HEK293 (cell line): ENCODE measurements around the gene DIP2C.

Experiments
- CTCF ChIA-PET: fragments of 350-600 bp; formaldehyde crosslinking; extraction: SDS; loops from one replicate; lab custom pipeline; 2021; ENCODE audit warnings: antibody characterized with exemption; lab: Yijun Ruan, JAX
- POLR2A ChIA-PET: fragments of 300-600 bp; formaldehyde crosslinking; extraction: SDS; loops from one replicate; lab custom pipeline; 2020; ENCODE audit warnings: antibody characterized with exemption, inconsistent platforms; lab: Yijun Ruan, JAX
- H3K27ac ChIP-seq: fragments of 200-500 bp; sonication (Bioruptor generic); 2 replicates; pipeline ENCODE4 v1.5.1; 2014; ENCODE audit warnings: low read depth, low read length, control low read depth, inconsistent platforms; ENCODE audit errors: extremely low read depth
- H3K36me3 ChIP-seq, 2 experiments: fragments of 200-500 bp in 1 of 2; sonication (Bioruptor generic) in 1 of 2; 1 replicate in 1 of 2; 2 replicates in 1 of 2; pipeline ENCODE4 v1.5.1; 2014 to 2017; ENCODE audit warnings: inconsistent platforms in 2 of 2, low read length in 2 of 2; ENCODE audit not compliant: control insufficient read depth in 2 of 2, insufficient read depth in 1 of 2
- H3K4me1 ChIP-seq: fragments of 200-500 bp; sonication (Bioruptor generic); 2 replicates; pipeline ENCODE4 v1.5.1; 2014; ENCODE audit warnings: mild to moderate bottlenecking, low read length, inconsistent platforms; ENCODE audit not compliant: control insufficient read depth, insufficient read depth
- H3K4me3 ChIP-seq: 2 replicates; pipeline ENCODE4 v1.5.1; 2011; ENCODE audit warnings: low read depth, mild to moderate bottlenecking, control low read depth, low read length, moderate library complexity
- H3K9me3 ChIP-seq: fragments of 200-500 bp; sonication (Bioruptor generic); 2 replicates; pipeline ENCODE4 v1.5.1; 2014; ENCODE audit warnings: low read depth, low read length, inconsistent platforms; ENCODE audit not compliant: control insufficient read depth, insufficient read depth
- AEBP2 ChIP-seq: fragments of 450-650 bp; formaldehyde crosslinking; IDR thresholded peaks from 2 replicates; pipeline ENCODE4 v1.5.1; 2016; ENCODE audit warnings: missing biosample characterization, missing genetic modification characterization, borderline replicate concordance
- BCL11A ChIP-seq: fragments of 450-650 bp; formaldehyde crosslinking; IDR thresholded peaks from 2 replicates; pipeline ENCODE4 v1.5.1; 2016; ENCODE audit warnings: low read depth, missing biosample characterization, missing genetic modification characterization
- GLIS2 ChIP-seq: fragments of 450-650 bp; formaldehyde crosslinking; IDR thresholded peaks from 2 replicates; pipeline ENCODE4 v1.5.1; 2016; ENCODE audit warnings: missing biosample characterization, missing genetic modification characterization
- KLF9 ChIP-seq: fragments of 450-650 bp; formaldehyde crosslinking; IDR thresholded peaks from 2 replicates; pipeline ENCODE4 v1.5.1; 2016; ENCODE audit warnings: missing biosample characterization, missing genetic modification characterization, low read depth
- WT1 ChIP-seq: fragments of 450-650 bp; formaldehyde crosslinking; IDR thresholded peaks from 2 replicates; pipeline ENCODE4 v1.5.1; 2016; ENCODE audit warnings: missing biosample characterization, missing genetic modification characterization
- ZFP37 ChIP-seq: fragments of 450-650 bp; formaldehyde crosslinking; IDR thresholded peaks from 2 replicates; pipeline ENCODE4 v1.5.1; 2016; ENCODE audit warnings: missing biosample characterization, missing genetic modification characterization
- ZNF202 ChIP-seq: fragments of 450-650 bp; formaldehyde crosslinking; IDR thresholded peaks from 2 replicates; pipeline ENCODE4 v1.5.1; 2016; ENCODE audit warnings: missing biosample characterization, missing genetic modification characterization, borderline replicate concordance
- ZNF324 ChIP-seq: fragments of 450-650 bp; formaldehyde crosslinking; IDR thresholded peaks from 2 replicates; pipeline ENCODE4 v1.5.1; 2016; ENCODE audit warnings: missing biosample characterization, missing genetic modification characterization
- ZNF354C ChIP-seq: fragments of 450-650 bp; formaldehyde crosslinking; IDR thresholded peaks from 2 replicates; pipeline ENCODE4 v1.5.1; 2016; ENCODE audit warnings: missing biosample characterization, missing genetic modification characterization, low read depth, borderline replicate concordance
- ZNF37A ChIP-seq: fragments of 450-650 bp; IDR thresholded peaks from 2 replicates; pipeline ENCODE4 v1.5.1; 2018; ENCODE audit warnings: missing biosample characterization, missing genetic modification characterization
- ZNF561 ChIP-seq: fragments of 450-650 bp; IDR thresholded peaks from 2 replicates; pipeline ENCODE4 v1.5.1; 2018; ENCODE audit warnings: missing biosample characterization, missing genetic modification characterization, borderline replicate concordance
- ZNF624 ChIP-seq: fragments of 450-650 bp; formaldehyde crosslinking; IDR thresholded peaks from 2 replicates; pipeline ENCODE4 v1.5.1; 2017; ENCODE audit warnings: missing biosample characterization, missing genetic modification characterization
- ZNF645 ChIP-seq: fragments of 450-650 bp; formaldehyde crosslinking; IDR thresholded peaks from 2 replicates; pipeline ENCODE4; 2016; ENCODE audit warnings: missing biosample characterization, missing genetic modification characterization
- ZNF776 ChIP-seq: fragments of 450-650 bp; formaldehyde crosslinking; IDR thresholded peaks from 2 replicates; pipeline ENCODE4 v1.5.0; 2017; ENCODE audit warnings: missing biosample characterization, missing genetic modification characterization, borderline replicate concordance
- TF ChIP-seq, protein P1 (sequence below): fragments of 450-650 bp; formaldehyde crosslinking; IDR thresholded peaks from 2 replicates; pipeline ENCODE4 v1.5.1; 2016; ENCODE audit warnings: missing biosample characterization, missing genetic modification characterization
- TF ChIP-seq, protein P2 (sequence below): fragments of 450-650 bp; formaldehyde crosslinking; IDR thresholded peaks from 2 replicates; pipeline ENCODE4 v1.5.1; 2017; ENCODE audit warnings: missing biosample characterization, missing genetic modification characterization
- TF ChIP-seq, protein P3 (sequence below): fragments of 450-650 bp; formaldehyde crosslinking; IDR thresholded peaks from 2 replicates; pipeline ENCODE4 v1.5.1; 2016; ENCODE audit warnings: missing biosample characterization, missing genetic modification characterization

DIP2C gene

GRCh38 chr10:435397-435796, 254.1 kb downstream of the DIP2C start:
- TF ChIP-seq KLF9 (tag by site-specific recombination) (no peak), ZNF37A (tag by site-specific recombination) (no peak), ZNF202 (tag by site-specific recombination) (no peak)
- TF ChIP-seq, all 188 proteins: peak for 0
- Histone ChIP-seq H3K27ac (no peak overlapping the region), H3K36me3 (peaks cover 0 to 8% of the 10 kb centered on the region in 2 experiments; a peak in 2 of 3 replicates), H3K4me1 (no peaks in the 10 kb centered on the region), H3K9me3 (no peaks in the 10 kb centered on the region), H3K4me3 (no peak overlapping the region)
- ChIA-PET CTCF (no interaction called here), POLR2A (no interaction called here)

GRCh38 chr10:429696-430095, 259.8 kb downstream of the DIP2C start:
- TF ChIP-seq ZNF354C (tag by site-specific recombination) (no peak), GLIS2 (tag by site-specific recombination) (no peak), BCL11A (tag by site-specific recombination) (no peak), ZFP37 (no peak), WT1 (no peak), ZNF645 (tag by site-specific recombination) (no peak), ZNF324 (tag by site-specific recombination) (no peak), AEBP2 (tag by site-specific recombination) (no peak), ZNF776 (no peak), ZNF624 (tag by site-specific recombination) (no peak), ZNF561 (tag by site-specific recombination) (no peak)
- TF ChIP-seq, protein P1, sequence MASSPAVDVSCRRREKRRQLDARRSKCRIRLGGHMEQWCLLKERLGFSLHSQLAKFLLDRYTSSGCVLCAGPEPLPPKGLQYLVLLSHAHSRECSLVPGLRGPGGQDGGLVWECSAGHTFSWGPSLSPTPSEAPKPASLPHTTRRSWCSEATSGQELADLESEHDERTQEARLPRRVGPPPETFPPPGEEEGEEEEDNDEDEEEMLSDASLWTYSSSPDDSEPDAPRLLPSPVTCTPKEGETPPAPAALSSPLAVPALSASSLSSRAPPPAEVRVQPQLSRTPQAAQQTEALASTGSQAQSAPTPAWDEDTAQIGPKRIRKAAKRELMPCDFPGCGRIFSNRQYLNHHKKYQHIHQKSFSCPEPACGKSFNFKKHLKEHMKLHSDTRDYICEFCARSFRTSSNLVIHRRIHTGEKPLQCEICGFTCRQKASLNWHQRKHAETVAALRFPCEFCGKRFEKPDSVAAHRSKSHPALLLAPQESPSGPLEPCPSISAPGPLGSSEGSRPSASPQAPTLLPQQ, result no peak
- TF ChIP-seq, protein P2, sequence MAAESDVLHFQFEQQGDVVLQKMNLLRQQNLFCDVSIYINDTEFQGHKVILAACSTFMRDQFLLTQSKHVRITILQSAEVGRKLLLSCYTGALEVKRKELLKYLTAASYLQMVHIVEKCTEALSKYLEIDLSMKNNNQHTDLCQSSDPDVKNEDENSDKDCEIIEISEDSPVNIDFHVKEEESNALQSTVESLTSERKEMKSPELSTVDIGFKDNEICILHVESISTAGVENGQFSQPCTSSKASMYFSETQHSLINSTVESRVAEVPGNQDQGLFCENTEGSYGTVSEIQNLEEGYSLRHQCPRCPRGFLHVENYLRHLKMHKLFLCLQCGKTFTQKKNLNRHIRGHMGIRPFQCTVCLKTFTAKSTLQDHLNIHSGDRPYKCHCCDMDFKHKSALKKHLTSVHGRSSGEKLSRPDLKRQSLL (tag by site-specific recombination), result no peak
- TF ChIP-seq, protein P3, sequence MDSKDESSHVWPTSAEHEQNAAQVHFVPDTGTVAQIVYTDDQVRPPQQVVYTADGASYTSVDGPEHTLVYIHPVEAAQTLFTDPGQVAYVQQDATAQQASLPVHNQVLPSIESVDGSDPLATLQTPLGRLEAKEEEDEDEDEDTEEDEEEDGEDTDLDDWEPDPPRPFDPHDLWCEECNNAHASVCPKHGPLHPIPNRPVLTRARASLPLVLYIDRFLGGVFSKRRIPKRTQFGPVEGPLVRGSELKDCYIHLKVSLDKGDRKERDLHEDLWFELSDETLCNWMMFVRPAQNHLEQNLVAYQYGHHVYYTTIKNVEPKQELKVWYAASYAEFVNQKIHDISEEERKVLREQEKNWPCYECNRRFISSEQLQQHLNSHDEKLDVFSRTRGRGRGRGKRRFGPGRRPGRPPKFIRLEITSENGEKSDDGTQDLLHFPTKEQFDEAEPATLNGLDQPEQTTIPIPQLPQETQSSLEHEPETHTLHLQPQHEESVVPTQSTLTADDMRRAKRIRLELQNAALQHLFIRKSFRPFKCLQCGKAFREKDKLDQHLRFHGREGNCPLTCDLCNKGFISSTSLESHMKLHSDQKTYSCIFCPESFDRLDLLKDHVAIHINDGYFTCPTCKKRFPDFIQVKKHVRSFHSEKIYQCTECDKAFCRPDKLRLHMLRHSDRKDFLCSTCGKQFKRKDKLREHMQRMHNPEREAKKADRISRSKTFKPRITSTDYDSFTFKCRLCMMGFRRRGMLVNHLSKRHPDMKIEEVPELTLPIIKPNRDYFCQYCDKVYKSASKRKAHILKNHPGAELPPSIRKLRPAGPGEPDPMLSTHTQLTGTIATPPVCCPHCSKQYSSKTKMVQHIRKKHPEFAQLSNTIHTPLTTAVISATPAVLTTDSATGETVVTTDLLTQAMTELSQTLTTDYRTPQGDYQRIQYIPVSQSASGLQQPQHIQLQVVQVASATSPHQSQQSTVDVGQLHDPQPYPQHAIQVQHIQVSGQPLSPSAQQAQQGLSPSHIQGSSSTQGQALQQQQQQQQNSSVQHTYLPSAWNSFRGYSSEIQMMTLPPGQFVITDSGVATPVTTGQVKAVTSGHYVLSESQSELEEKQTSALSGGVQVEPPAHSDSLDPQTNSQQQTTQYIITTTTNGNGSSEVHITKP (tag by site-specific recombination), result no peak
- no peaks in the 10 kb centered on the region for H3K4me1 ChIP-seq
- H3K9me3 ChIP-seq, result no peaks in the 10 kb centered on the region
- ChIA-PET POLR2A (no interaction called here), CTCF (interaction anchor here (0.6 kb wide), 1 partner anchor 14 kb away, joined by 3 read pairs; no protein-coding TSS in a partner anchor)
- H3K36me3 ChIP-seq, result no peaks in the 10 kb centered on the region; a peak in 1 of 3 replicates
- H3K4me3 ChIP-seq, result no peak overlapping the region
- no peak overlapping the region for H3K27ac ChIP-seq
